ENCODE results near the gene LRP8.

LRP8 gene

GRCh38 chr1:53328009-53328461 lies at the start of gene LRP8:
Gene LRP8 (minus strand): TSS chr1:53328070. CDS start chr1:53327912, 158 bp downstream.
- TF ChIP-seq, protein P1, sequence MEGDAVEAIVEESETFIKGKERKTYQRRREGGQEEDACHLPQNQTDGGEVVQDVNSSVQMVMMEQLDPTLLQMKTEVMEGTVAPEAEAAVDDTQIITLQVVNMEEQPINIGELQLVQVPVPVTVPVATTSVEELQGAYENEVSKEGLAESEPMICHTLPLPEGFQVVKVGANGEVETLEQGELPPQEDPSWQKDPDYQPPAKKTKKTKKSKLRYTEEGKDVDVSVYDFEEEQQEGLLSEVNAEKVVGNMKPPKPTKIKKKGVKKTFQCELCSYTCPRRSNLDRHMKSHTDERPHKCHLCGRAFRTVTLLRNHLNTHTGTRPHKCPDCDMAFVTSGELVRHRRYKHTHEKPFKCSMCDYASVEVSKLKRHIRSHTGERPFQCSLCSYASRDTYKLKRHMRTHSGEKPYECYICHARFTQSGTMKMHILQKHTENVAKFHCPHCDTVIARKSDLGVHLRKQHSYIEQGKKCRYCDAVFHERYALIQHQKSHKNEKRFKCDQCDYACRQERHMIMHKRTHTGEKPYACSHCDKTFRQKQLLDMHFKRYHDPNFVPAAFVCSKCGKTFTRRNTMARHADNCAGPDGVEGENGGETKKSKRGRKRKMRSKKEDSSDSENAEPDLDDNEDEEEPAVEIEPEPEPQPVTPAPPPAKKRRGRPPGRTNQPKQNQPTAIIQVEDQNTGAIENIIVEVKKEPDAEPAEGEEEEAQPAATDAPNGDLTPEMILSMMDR (conservative IDR thresholded peaks at IDR 0.05): no peak
- peak within 1 kb of the TSS; percentile 70 for H3K27ac ChIP-seq

DNA sequence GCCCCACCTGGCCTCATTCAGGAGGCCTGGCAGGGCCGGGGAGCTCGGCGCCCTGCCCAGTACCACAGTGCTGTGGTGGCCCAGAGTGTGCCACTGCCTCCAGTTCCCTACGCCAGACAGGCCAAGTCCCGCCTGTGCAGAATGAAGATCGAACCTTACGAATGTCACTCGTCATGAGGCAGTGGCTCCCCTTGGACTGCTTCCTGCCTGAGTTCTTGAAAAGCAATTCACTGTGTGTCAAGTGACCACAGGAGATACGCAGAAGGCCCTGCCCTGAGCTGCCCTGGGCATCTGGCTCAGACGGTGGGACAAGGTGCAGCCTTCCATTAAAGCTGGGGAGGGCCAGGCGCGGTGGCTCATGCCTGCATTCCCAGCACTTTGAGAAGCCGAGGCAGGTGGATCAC lies 49.6 kb upstream of the LRP8 start:
- H3K27ac ChIP-seq: no peak overlapping the region

GRCh38 chr1:53376742-53377437 lies 49.0 kb upstream of the LRP8 start:
- no peak overlapping the region for H3K27ac ChIP-seq

More for the DNA sequence above, 49.6 kb upstream of the LRP8 start:
- TF ChIP-seq, protein P1 (conservative IDR thresholded peaks at IDR 0.05): no peak

DNA sequence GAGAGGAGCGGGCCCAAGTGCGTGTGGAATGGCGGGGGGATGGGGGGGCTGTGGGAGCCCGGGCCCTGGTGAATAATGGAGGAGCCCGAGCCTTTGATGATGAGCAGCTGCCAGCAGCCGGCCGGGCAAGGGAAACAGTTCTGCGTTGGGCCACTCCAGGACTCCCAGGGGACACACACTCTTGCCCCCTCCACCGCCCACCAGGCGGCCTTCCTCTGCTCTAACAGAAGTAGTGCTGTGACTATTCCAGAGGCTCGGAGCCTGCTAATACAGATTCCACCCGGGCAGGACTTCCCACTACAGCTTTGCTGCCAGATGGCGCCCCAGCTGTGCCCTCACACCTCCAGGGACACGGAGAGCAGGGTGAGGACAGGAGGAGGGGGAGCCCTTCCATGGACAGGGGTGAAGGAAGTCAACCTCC lies 48.2 kb upstream of the LRP8 start:
- TF ChIP-seq, protein P1 (conservative IDR thresholded peaks at IDR 0.05): no peak
- no peak overlapping the region for H3K27ac ChIP-seq

More at GRCh38 chr1:53376742-53377437, 49.0 kb upstream of the LRP8 start:
- TF ChIP-seq, protein P1 (conservative IDR thresholded peaks at IDR 0.05): no peak

- TF ChIP-seq, protein P1 (conservative IDR thresholded peaks at IDR 0.05): no peak
These were observed 47.6 kb upstream of the LRP8 start for GRCh38 chr1:53375440-53375839.

GRCh38 chr1:53373246-53373645 lies 45.4 kb upstream of the LRP8 start:
- TF ChIP-seq, protein P1 (conservative IDR thresholded peaks at IDR 0.05): no peak
- no peak overlapping the region for H3K27ac ChIP-seq

More at GRCh38 chr1:53375440-53375839, 47.6 kb upstream of the LRP8 start:
- H3K27ac ChIP-seq: no peak overlapping the region

- H3K27ac ChIP-seq: no peak overlapping the region
- TF ChIP-seq, protein P1 (conservative IDR thresholded peaks at IDR 0.05): no peak
These were observed 44.7 kb upstream of the LRP8 start for GRCh38 chr1:53372501-53372951.

Measured in VCaP (cell line).